HepG2 (cell line): Measurements from ENCODE around the gene EEIG1. TPM values are rescaled to one million over a fixed set of nuclear protein-coding genes. Genes with fewer than 3 reads are reported as not detected.

Experiments
- ATAC-seq: fragments of 200-7000 bp; cut with Tn5 transposase; 3 replicates; pipeline ENCODE4 v1.9.1; 2020; ENCODE audit warnings: mild to moderate bottlenecking, moderate library complexity
- BruUV-seq: library from RNA; stranded (reverse); fragments of 400-500 nt; replicated peaks from 2 replicates; lab custom pipeline; 2021; lab: Mats Ljungman, UMichigan
- CTCF ChIA-PET: fragments of 300-600 bp; formaldehyde crosslinking; extraction: SDS; loops from one replicate; lab custom pipeline; 2021; ENCODE audit warnings: low total read pairs, inconsistent platforms, low intra/inter-chr PET ratio; lab: Yijun Ruan, JAX
- POLR2A ChIA-PET: fragments of 350-600 bp; sonication (Branson Sonifier 250); formaldehyde crosslinking; loops from one replicate; lab custom pipeline; 2020; ENCODE audit warnings: antibody characterized with exemption, inconsistent platforms; lab: Yijun Ruan, JAX
- DNase-seq: peaks from one replicate; pipeline ENCODE4 v3.0.0-alpha.2; 2015; ENCODE audit warnings: low spot score
- FAIRE-seq: peaks from 3 replicates; lab custom pipeline; 2011; peaks lifted over from hg19 to GRCh38; lab: Jason Lieb, UNC
- H2AFZ ChIP-seq: one replicate; pipeline ENCODE4 v1.6.1; 2011; ENCODE audit warnings: low read length, inconsistent platforms
- H3K27ac ChIP-seq: fragments of 300-600 bp; 3 replicates; pipeline ENCODE4 v1.8.0; 2011; ENCODE audit warnings: mixed run types, mild to moderate bottlenecking, mixed read lengths, low read length, inconsistent platforms; ENCODE audit not compliant: insufficient read depth; ENCODE audit errors: extremely low read length
- H3K27me3 ChIP-seq, 2 experiments: fragments of 200-600 bp in 1 of 2; 2 replicates in 1 of 2; 3 replicates in 1 of 2; pipeline versions ENCODE4 v1.6.0 to v1.8.0; 2011; ENCODE audit warnings: low read length in 2 of 2, mild to moderate bottlenecking in 2 of 2, moderate library complexity in 2 of 2, inconsistent platforms in 1 of 2; ENCODE audit not compliant: insufficient read depth in 2 of 2, control insufficient read depth in 1 of 2
- H3K36me3 ChIP-seq, 2 experiments: fragments of 200-600 bp in 1 of 2; replicated peaks in 1 of 2; 2 replicates in 1 of 2; 3 replicates in 1 of 2; pipeline versions ENCODE4 v1.5.1 to v1.8.0; 2011; ENCODE audit warnings: low read length in 2 of 2, inconsistent platforms in 1 of 2; ENCODE audit not compliant: insufficient read depth in 2 of 2, control insufficient read depth in 1 of 2
- H3K4me1 ChIP-seq: 2 replicates; pipeline ENCODE4 v1.5.1; 2012; ENCODE audit warnings: low read length, inconsistent platforms; ENCODE audit not compliant: insufficient read depth
- H3K4me2 ChIP-seq: 2 replicates; pipeline ENCODE4 v1.6.0; 2011; ENCODE audit warnings: low read depth, low read length, inconsistent platforms
- H3K4me3 ChIP-seq, 3 experiments: fragments of 200-600 bp in 1 of 3; sonication (generic), shearing (Covaris generic) in 1 of 3; replicated peaks in 1 of 3; 2 replicates each; pipeline ENCODE4 v1.5.1; 2011 to 2016; ENCODE audit warnings: low read length in 3 of 3, inconsistent platforms in 2 of 3, low read depth in 2 of 3, mild to moderate bottlenecking in 2 of 3, control low read depth in 1 of 3, mixed read lengths in 1 of 3; ENCODE audit not compliant: insufficient read depth in 1 of 3
- H3K79me2 ChIP-seq: one replicate; pipeline ENCODE4 v1.6.1; 2011; ENCODE audit warnings: low read length, inconsistent platforms; ENCODE audit not compliant: insufficient read depth
- H3K9ac ChIP-seq: 2 replicates; pipeline ENCODE4 v1.6.0; 2011; ENCODE audit warnings: mild to moderate bottlenecking, low read depth, low read length, inconsistent platforms; ENCODE audit not compliant: insufficient read depth
- H3K9me3 ChIP-seq: 2 replicates; pipeline ENCODE4 v1.5.1; 2012; ENCODE audit warnings: mild to moderate bottlenecking, low read length
- H4K20me1 ChIP-seq: 2 replicates; pipeline ENCODE4 v1.6.0; 2011; ENCODE audit warnings: inconsistent platforms, mild to moderate bottlenecking, low read length, moderate library complexity; ENCODE audit not compliant: insufficient read depth
- GFI1 ChIP-seq: sonication (generic); formaldehyde crosslinking; IDR thresholded peaks from 2 replicates; pipeline ENCODE4 v1.5.0; 2020; ENCODE audit warnings: missing genetic modification reagents, mild to moderate bottlenecking, borderline replicate concordance
- HHEX ChIP-seq: IDR thresholded peaks from 2 replicates; pipeline ENCODE4 v1.6.1; 2016; ENCODE audit warnings: control low read depth
- NR2F6 ChIP-seq, 2 experiments: IDR thresholded peaks; 2 replicates each; pipeline ENCODE4 v1.6.1; 2016; ENCODE audit warnings: antibody characterized with exemption in 1 of 2, mild to moderate bottlenecking in 1 of 2
- UBTF ChIP-seq: sonication (generic); formaldehyde crosslinking; IDR thresholded peaks from 2 replicates; pipeline ENCODE4 v1.4.0; 2020; ENCODE audit warnings: mild to moderate bottlenecking, missing genetic modification reagents
- ZFX ChIP-seq: sonication (generic); formaldehyde crosslinking; IDR thresholded peaks from 2 replicates; pipeline ENCODE4 v1.4.0; 2020; ENCODE audit warnings: mild to moderate bottlenecking, low read depth, missing genetic modification reagents, moderate library complexity
- ZNF263 ChIP-seq: sonication (generic); formaldehyde crosslinking; IDR thresholded peaks from 2 replicates; pipeline ENCODE4 v1.4.0; 2020; ENCODE audit warnings: missing genetic modification reagents
- ZNF276 ChIP-seq: sonication (generic); formaldehyde crosslinking; IDR thresholded peaks from 2 replicates; pipeline ENCODE4 v1.4.0; 2020; ENCODE audit warnings: mild to moderate bottlenecking, low read depth, missing genetic modification reagents
- WGBS: methylation state at CpG from one replicate; pipeline ENCODE4 v1.1.6; 2017; ENCODE audit warnings: low lambda C conversion rate; 5-methylcytosine and 5-hydroxymethylcytosine counted together
- in situ Hi-C: cut with HindIII; loops from 2 replicates; pipeline ENCODE4 v1.10.0; 2017; ENCODE audit warnings: low pct_unique_long_range_greater_than_20kb; ENCODE audit not compliant: extremely low pct_ligation_motif_present
- intact Hi-C: fragments of 100-400 bp; cut with micrococcal nuclease; formaldehyde crosslinking; loops from one replicate; pipeline ENCODE4 v1.10.0; 2022; ENCODE audit not compliant: unreplicated experiment
- polyA plus RNA-seq, 8 experiments: library from polyadenylated mRNA; depleted of rRNA in 3 of 8; stranded (reverse) in 7 of 8; unstranded in 1 of 8; fragments of >200 nt; fragmentation: Illumina TruSeq in 4 of 8; extraction: Trizol in 4 of 8; gene quantifications; 2 replicates each; pipeline versions ENCODE4 v1.2.1 to v1.2.3, GENCODE V29; 2011 to 2016; ENCODE audit warnings: low read depth in 4 of 8, missing spikeins in 1 of 8, mixed read lengths in 1 of 8; ENCODE audit not compliant: insufficient read depth in 1 of 8
- total RNA-seq, 5 experiments: library from RNA; depleted of rRNA; stranded (reverse); fragments of >200 nt; fragmentation: Illumina TruSeq; extraction: Trizol; gene quantifications; 2 replicates each; pipeline ENCODE4 v1.2.3, GENCODE V29; 2016; ENCODE audit warnings: low read depth in 1 of 5
- TF ChIP-seq, protein P1 (sequence below): IDR thresholded peaks from 2 replicates; pipeline ENCODE4 v1.6.1; 2016; ENCODE audit warnings: control low read depth
- TF ChIP-seq, protein P2 (sequence below): sonication (generic); formaldehyde crosslinking; IDR thresholded peaks from 2 replicates; pipeline ENCODE4 v1.4.0; 2020; ENCODE audit warnings: missing genetic modification reagents
- TF ChIP-seq, protein P3 (sequence below), 2 experiments: sonication (generic) in 1 of 2; formaldehyde crosslinking in 1 of 2; IDR thresholded peaks; 2 replicates each; pipeline versions ENCODE4 v1.4.0 to v1.6.1; 2018 to 2020; ENCODE audit warnings: missing genetic modification reagents in 2 of 2, borderline replicate concordance in 1 of 2, low read depth in 1 of 2, mild to moderate bottlenecking in 1 of 2, missing biosample characterization in 1 of 2

EEIG1 gene
- total and polyA plus RNA-seq, 2 of the 13 experiments (the other 11 are each of a cell fraction or from before 2014, with no cell fraction given) = 16.6 to 25.2 TPM

DNA sequence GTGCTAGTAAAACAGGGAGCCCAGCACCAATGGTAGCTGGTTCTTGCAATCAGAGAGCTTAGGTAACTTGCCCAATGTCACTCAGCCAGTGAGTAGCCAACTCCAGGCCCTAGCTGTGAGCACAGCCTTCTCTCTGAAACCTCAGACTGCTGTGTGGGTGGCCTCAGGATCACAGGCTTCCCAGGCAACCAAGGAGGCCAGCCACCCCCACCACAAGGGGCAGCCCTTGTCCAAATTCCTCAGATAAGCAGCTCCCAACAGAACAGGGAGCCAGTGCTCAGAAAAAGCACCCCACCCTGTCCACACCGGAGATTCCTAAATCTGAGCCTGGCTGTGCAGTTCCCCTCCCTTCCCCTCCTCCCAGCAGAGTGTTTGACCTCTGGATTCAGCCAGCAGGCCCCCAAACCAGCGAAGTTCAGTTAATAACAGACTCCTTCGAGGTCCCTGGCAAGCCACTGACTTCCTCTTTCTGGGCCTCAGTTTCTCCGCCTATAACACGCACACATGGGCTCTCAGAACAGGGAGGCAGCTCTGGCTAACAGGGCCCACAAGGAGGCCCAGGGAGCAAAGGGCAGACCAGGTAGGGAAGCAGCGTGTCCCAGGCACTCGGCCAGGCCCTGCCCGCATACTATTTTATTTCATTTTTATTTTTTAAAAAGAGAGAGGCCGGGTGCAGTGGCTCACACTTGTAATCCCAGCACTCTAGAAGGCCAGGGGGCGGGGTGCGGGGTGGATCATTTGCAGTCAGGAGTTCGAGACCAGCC lies 2.7 kb downstream of the EEIG1 start:
- no TSS peak for BruUV-seq
- intact Hi-C loops (loop anchor here (5.0 kb wide), 2 partner anchors 36 to 44 kb away; no protein-coding TSS in a partner anchor), in situ Hi-C loops (no loop called here)
- DNase-seq (no peak), ATAC-seq (0 out of 3 replicates have a peak, but pooled peaks have one; percentile 1), FAIRE-seq (peak; percentile 49)
- Histone ChIP-seq H3K27me3 (no peaks in the 10 kb centered on the region; a peak in 1 of 5 replicates), H3K4me1 (peaks cover 70% of the 10 kb centered on the region), H3K4me3 (peak overlapping the region; percentile 86 to 90 (median 90)), H4K20me1 (peaks cover 37% of the 10 kb centered on the region; the same call in 1 of the 2 replicates), H3K9ac (peak overlapping the region; percentile 84), H2AFZ (no peak overlapping the region), H3K27ac (peak overlapping the region; percentile 60), H3K79me2 (peaks cover 72% of the 10 kb centered on the region), H3K36me3 (peaks cover 0 to 4% of the 10 kb centered on the region in 2 experiments; a peak in 1 of 5 replicates), H3K4me2 (peak overlapping the region; percentile 97), H3K9me3 (no peaks in the 10 kb centered on the region)
- ChIA-PET CTCF (no interaction called here), POLR2A (interaction anchor here (1.1 to 2.3 kb wide), 2 partner anchors 13 to 26 kb away, joined by 4 to 8 read pairs; no protein-coding TSS in a partner anchor)
- WGBS = 13% methylated on average over 12 of the region's 12 CpGs
- peak; percentile 63 for TF ChIP-seq ZFX (CRISPR knock-in tag)
- TF ChIP-seq UBTF = peak; percentile 32; the same call in 1 of the 2 replicates
- TF ChIP-seq, protein P1, sequence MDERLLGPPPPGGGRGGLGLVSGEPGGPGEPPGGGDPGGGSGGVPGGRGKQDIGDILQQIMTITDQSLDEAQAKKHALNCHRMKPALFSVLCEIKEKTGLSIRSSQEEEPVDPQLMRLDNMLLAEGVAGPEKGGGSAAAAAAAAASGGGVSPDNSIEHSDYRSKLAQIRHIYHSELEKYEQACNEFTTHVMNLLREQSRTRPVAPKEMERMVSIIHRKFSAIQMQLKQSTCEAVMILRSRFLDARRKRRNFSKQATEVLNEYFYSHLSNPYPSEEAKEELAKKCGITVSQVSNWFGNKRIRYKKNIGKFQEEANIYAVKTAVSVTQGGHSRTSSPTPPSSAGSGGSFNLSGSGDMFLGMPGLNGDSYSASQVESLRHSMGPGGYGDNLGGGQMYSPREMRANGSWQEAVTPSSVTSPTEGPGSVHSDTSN (CRISPR knock-in tag) = no peak
- TF ChIP-seq, protein P2, sequence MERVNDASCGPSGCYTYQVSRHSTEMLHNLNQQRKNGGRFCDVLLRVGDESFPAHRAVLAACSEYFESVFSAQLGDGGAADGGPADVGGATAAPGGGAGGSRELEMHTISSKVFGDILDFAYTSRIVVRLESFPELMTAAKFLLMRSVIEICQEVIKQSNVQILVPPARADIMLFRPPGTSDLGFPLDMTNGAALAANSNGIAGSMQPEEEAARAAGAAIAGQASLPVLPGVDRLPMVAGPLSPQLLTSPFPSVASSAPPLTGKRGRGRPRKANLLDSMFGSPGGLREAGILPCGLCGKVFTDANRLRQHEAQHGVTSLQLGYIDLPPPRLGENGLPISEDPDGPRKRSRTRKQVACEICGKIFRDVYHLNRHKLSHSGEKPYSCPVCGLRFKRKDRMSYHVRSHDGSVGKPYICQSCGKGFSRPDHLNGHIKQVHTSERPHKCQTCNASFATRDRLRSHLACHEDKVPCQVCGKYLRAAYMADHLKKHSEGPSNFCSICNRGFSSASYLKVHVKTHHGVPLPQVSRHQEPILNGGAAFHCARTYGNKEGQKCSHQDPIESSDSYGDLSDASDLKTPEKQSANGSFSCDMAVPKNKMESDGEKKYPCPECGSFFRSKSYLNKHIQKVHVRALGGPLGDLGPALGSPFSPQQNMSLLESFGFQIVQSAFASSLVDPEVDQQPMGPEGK (CRISPR knock-in tag) = peak; percentile 29; the same call in 1 of the 2 replicates
- TF ChIP-seq, protein P3, sequence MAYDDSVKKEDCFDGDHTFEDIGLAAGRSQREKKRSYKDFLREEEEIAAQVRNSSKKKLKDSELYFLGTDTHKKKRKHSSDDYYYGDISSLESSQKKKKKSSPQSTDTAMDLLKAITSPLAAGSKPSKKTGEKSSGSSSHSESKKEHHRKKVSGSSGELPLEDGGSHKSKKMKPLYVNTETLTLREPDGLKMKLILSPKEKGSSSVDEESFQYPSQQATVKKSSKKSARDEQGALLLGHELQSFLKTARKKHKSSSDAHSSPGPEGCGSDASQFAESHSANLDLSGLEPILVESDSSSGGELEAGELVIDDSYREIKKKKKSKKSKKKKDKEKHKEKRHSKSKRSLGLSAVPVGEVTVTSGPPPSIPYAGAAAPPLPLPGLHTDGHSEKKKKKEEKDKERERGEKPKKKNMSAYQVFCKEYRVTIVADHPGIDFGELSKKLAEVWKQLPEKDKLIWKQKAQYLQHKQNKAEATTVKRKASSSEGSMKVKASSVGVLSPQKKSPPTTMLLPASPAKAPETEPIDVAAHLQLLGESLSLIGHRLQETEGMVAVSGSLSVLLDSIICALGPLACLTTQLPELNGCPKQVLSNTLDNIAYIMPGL (CRISPR knock-in tag; IDR thresholded peaks at IDR 0.05; ENCODE audit: borderline replicate concordance in 1 of 2, low read depth in 1 of 2) = 0 out of 4 replicates have a peak, but pooled peaks of 1 of the 2 experiments have one; percentile 21
- TF ChIP-seq NR2F6 (IDR thresholded peaks at IDR 0.05) = no peak
- TF ChIP-seq NR2F6 (CRISPR knock-in tag; IDR thresholded peaks at IDR 0.05) = peak; percentile 28; the same call in 1 of the 2 replicates
- TF ChIP-seq ZNF276 = 0 out of 2 replicates have a peak, but pooled peaks have one; percentile 28
- TF ChIP-seq HHEX (CRISPR knock-in tag) = no peak
- TF ChIP-seq GFI1 (CRISPR knock-in tag) = 0 out of 2 replicates have a peak, but pooled peaks have one; percentile 52
- TF ChIP-seq ZNF263 (CRISPR knock-in tag) = 0 out of 2 replicates have a peak, but pooled peaks have one; percentile 7
